Stomach smooth muscle (tissue), 2 donors: ENCODE results near the gene AGPAT4.

Source experiments
- H3K27ac ChIP-seq: one replicate; pipeline ENCODE4 v1.7.0; 2013; ENCODE audit warnings: mild to moderate bottlenecking, low read length, inconsistent platforms
- H3K27me3 ChIP-seq, 2 donors: one replicate each; pipeline ENCODE4 v1.7.0; 2013; ENCODE audit warnings: low read length in 2 of 2; ENCODE audit not compliant: insufficient read depth in 2 of 2, control insufficient read depth in 1 of 2
- H3K36me3 ChIP-seq, 2 donors: one replicate each; pipeline ENCODE4 v1.7.0; 2013; ENCODE audit warnings: low read length in 2 of 2; ENCODE audit not compliant: control insufficient read depth in 2 of 2, insufficient read depth in 2 of 2
- H3K4me1 ChIP-seq: one replicate; pipeline ENCODE4 v1.7.0; 2013; ENCODE audit warnings: low read length; ENCODE audit not compliant: control insufficient read depth, insufficient read depth
- H3K4me3 ChIP-seq, 2 donors: one replicate each; pipeline ENCODE4 v1.7.0; 2013; ENCODE audit warnings: low read length in 2 of 2
- H3K9ac ChIP-seq, 2 donors: one replicate each; pipeline ENCODE4 v1.7.0; 2013; ENCODE audit warnings: low read length in 2 of 2, mild to moderate bottlenecking in 1 of 2
- H3K9me3 ChIP-seq, 2 donors: one replicate each; pipeline ENCODE4 v1.7.0; 2013; ENCODE audit warnings: low read length in 2 of 2; ENCODE audit not compliant: control insufficient read depth in 2 of 2
- donor health status: healthy.
- donor health status: Pancreatic carcinoma.

Gene AGPAT4

DNA sequence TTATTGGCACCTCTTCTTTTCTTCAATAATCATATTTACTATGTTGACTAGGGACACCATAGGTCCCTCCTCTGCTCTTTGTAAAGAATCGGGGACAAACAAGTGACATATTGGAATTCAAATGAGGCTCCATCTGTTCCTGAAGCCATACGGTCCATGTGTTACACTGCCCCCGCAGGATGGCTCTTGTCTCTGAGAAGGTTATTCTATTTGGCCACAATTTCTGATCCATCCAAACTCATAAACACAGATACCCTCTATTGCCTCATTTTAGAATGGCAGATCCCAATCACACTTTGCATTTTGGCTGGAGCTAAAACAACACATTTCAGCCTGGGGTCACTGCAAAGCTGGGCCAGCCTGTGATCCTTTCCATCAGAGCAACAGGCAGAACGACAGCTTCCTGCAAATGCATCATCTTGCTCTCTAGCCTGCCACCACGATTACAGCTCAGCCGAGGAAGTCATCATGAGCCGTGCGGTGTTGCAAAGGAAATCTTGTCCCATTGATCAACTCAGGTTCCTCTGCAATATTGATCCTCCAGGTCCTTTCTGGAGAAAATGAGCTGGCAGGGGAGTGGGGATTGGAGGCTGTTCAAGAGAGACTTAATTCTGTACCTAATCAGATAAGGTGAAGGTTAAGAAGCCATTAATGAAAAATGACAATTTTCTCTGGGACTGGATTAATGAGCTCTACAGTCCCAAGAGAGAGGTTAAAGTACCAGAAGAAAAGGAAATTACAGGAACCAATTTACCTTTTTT, 73.1 kb downstream of the AGPAT4 start:
- Histone ChIP-seq H3K4me3 (no peak overlapping the region), H3K4me1 (peaks cover 9% of the 10 kb centered on the region), H3K27me3 (no peaks in the 10 kb centered on the region), H3K27ac (no peak overlapping the region), H3K9ac (no peak overlapping the region), H3K36me3 (no peaks in the 10 kb centered on the region), H3K9me3 (no peaks in the 10 kb centered on the region)

DNA sequence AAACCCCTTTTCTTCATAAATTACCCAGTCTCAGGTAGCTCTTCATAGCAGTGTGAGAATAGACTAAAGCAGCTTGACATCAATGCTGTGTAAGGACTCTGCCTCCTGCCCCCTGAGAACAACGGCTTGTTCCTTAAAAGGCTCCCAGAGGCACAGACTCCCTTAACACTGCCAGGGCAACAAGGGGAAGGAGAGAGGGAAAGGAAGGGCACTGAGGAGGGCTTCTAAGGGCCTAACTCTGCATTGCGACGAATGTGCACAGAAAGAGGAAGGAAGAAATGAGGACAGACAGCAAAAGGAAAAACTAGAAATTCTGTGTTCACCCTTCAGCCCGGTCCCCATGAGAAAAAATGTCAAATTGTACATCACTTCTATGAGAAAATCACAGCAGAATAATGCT, 74.0 kb downstream of the AGPAT4 start:
- no peak overlapping the region for H3K27ac ChIP-seq
- no peaks in the 10 kb centered on the region for H3K27me3 ChIP-seq
- peaks cover 9% of the 10 kb centered on the region for H3K4me1 ChIP-seq

DNA sequence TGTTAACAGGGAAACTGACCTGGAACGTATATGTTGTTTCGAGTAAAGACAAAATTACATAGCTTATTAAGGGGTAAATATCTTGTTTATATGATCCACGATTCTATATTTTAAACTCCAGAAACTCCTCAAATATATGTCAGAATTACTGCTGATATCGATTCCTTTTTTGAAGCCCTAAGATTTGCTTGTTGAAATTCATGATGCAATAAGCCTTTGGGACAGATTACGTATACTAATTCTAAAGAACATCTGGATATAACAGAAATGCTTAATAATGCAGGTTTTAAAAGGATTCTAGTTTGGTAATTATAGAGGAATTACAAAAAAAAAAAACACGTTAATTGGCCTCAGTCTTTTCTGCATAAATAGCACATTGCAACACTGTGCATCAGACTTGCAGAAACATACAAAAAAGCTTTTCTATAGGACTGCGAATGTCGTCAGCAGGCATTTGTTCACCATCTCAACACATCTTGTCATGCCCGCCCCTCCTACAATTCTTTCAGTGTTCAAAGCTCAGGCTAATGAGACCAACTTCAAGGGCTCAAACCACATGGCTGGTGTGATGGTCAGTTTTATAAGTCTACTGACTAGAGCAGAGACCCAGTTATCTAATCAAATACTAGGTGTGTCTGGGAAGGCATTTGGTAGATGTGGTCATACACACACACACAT, 74.9 kb downstream of the AGPAT4 start:
- Histone ChIP-seq H3K27me3 (no peaks in the 10 kb centered on the region), H3K27ac (no peak overlapping the region), H3K4me3 (no peak overlapping the region), H3K36me3 (no peaks in the 10 kb centered on the region), H3K9me3 (no peaks in the 10 kb centered on the region), H3K9ac (no peak overlapping the region), H3K4me1 (peaks cover 9% of the 10 kb centered on the region)

More for the DNA sequence above, 74.0 kb downstream of the AGPAT4 start:
- Histone ChIP-seq H3K36me3 (no peaks in the 10 kb centered on the region), H3K9me3 (no peaks in the 10 kb centered on the region), H3K9ac (no peak overlapping the region), H3K4me3 (no peak overlapping the region)

DNA sequence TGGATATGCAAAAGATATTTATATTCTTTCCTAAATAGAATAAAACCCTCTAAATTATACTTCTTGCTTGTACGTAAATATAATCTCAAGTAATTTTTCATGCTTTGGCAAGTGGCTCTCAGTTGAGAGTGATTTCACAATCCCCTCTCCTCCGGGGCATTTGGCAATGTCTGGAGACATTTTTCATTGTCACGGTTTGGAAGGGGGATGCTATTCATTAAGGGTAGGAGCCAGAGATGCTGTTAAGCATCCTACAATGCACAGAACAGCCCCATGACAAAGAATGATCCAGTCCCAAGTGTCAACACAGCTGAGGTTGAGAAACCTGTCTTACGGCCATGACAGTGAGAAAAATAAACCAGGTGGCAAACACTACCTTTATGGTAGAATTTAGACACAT, 75.7 kb downstream of the AGPAT4 start:
- Histone ChIP-seq H3K4me1 (peaks cover 9% of the 10 kb centered on the region), H3K27me3 (no peaks in the 10 kb centered on the region), H3K9me3 (no peaks in the 10 kb centered on the region), H3K4me3 (no peak overlapping the region), H3K27ac (no peak overlapping the region), H3K36me3 (no peaks in the 10 kb centered on the region), H3K9ac (no peak overlapping the region)

DNA sequence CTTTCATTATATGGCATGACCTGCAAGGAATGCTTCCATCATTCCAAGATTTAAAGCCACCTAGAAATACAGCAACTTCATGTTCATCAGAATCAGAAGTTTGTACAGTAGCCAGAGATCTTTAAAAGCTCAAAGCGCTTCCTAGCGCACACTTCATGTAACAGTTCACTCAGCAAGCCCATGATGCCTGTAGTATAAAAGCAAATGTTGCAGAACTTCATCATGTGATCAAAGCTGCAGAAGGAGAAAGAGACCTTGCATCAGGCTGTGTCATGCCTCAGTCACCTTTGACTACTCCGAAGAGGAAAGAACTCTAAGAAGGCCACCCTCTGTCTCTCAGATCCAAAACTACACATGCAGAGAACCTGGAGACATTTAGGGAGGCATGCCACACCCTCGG, 78.5 kb downstream of the AGPAT4 start:
- H3K4me3 ChIP-seq = no peak overlapping the region
- no peaks in the 10 kb centered on the region for H3K9me3 ChIP-seq
- no peaks in the 10 kb centered on the region for H3K36me3 ChIP-seq
- H3K4me1 ChIP-seq = peaks cover 9% of the 10 kb centered on the region
- no peak overlapping the region for H3K9ac ChIP-seq
- H3K27me3 ChIP-seq = no peaks in the 10 kb centered on the region
- H3K27ac ChIP-seq = no peak overlapping the region

DNA sequence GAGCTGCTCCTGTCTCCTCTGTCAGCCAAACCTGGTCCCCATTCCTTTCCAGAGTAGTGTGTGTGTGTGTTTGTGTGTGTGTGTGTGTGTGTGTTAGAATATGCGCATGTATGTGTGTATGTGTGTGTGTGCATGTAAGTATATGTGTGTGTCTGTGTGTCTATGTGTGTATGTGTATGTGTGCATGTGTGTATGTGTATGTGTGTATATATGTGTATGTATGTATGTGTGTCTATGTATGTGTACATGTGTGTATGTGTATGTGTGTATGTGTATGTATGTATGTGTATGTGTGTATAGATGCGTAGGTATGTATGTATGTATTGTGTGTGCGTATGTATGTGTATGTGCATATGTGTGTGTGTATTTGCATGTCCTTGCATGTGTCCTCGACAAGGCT, 79.5 kb downstream of the AGPAT4 start:
- H3K4me1 ChIP-seq = peaks cover 9% of the 10 kb centered on the region
- H3K27ac ChIP-seq = no peak overlapping the region
- no peaks in the 10 kb centered on the region for H3K27me3 ChIP-seq
- H3K36me3 ChIP-seq = no peaks in the 10 kb centered on the region
- no peaks in the 10 kb centered on the region for H3K9me3 ChIP-seq
- H3K9ac ChIP-seq = no peak overlapping the region
- H3K4me3 ChIP-seq = no peak overlapping the region

DNA sequence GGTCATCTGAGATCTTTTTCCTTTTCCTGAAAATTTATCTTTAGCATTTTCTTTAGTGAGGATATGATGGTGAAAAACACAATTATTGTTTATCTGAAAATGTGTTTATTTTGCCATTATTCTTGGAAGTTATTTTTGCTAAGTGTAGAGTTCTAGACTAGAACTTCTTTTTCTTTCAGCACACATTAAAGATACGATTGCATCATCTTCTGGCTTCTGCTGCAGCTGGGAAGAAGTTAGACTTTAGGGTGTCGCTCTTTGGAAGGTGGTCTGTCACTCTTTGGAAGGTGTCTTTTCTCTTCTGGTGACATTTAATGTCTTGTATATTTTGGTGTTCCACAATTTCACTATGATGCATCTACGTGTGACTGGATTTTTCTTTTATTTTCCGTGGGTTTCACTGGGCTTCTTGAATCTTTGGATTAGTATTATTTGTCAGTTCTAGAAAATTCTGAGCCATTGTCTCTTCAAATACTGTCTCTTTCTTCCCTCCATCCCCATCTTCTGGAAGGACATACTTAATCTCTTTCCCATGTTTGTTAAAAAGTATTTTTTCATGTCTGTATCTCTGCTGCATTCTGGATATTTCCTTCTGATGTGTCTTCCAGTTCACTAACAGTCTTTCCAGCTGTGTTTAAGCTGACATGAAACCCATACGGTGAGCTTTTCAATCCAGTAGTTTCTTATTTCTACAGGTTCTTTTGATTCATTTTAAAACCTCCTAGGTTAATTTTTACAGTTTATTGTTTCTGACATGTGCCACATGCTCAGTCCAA, 81.0 kb downstream of the AGPAT4 start:
- Histone ChIP-seq H3K27ac (no peak overlapping the region), H3K9ac (no peak overlapping the region), H3K9me3 (no peaks in the 10 kb centered on the region), H3K36me3 (peaks cover 0 to 2% of the 10 kb centered on the region in 2 donors), H3K4me1 (peaks cover 6% of the 10 kb centered on the region), H3K4me3 (no peak overlapping the region), H3K27me3 (no peaks in the 10 kb centered on the region)

DNA sequence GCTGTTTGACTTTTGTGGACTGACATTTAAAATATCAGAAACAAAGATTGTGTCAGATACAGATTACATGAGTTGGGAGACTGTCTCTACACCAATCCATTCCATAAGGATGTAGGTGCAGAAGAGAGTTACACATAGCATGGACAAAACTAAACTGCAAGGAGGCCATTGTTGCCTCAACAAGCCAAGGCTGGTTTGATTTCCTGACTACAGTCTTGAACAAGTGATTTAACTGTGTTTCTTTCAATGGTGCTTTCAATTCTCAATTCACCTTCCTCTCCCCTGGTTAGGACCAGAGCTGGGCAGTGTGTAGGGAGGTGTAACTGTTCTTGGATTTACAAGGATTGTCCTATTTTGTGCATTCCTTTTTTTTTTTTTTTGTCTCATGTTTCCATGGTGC, 82.2 kb downstream of the AGPAT4 start:
- H3K27ac ChIP-seq = no peak overlapping the region
- H3K27me3 ChIP-seq = no peaks in the 10 kb centered on the region
- H3K4me3 ChIP-seq = no peak overlapping the region
- peaks cover 0 to 2% of the 10 kb centered on the region in 2 donors for H3K36me3 ChIP-seq
- H3K4me1 ChIP-seq = peaks cover 4% of the 10 kb centered on the region
- H3K9me3 ChIP-seq = no peaks in the 10 kb centered on the region
- H3K9ac ChIP-seq = no peak overlapping the region

DNA sequence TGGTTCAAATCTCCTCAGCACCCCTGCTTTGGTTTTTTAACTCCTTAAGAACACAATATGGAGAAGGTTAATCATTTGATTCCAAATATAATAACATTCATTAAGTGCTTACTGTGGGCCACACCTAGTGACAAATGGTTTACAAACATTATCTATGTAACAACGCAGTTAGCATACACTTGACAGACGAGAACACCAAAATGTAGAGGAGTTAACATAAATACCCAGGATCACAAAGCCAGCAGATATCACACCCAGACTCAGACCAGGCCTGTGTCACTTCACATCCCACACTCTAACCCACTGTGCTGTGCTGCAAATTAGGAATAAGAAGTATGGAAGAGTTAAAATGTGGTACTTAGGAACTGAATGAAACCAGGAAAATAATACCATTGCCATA, 82.9 kb downstream of the AGPAT4 start:
- Histone ChIP-seq H3K9me3 (no peaks in the 10 kb centered on the region), H3K4me3 (no peak overlapping the region), H3K36me3 (peaks cover 0 to 2% of the 10 kb centered on the region in 2 donors), H3K9ac (no peak overlapping the region), H3K4me1 (peaks cover 4% of the 10 kb centered on the region), H3K27me3 (no peaks in the 10 kb centered on the region), H3K27ac (no peak overlapping the region)

DNA sequence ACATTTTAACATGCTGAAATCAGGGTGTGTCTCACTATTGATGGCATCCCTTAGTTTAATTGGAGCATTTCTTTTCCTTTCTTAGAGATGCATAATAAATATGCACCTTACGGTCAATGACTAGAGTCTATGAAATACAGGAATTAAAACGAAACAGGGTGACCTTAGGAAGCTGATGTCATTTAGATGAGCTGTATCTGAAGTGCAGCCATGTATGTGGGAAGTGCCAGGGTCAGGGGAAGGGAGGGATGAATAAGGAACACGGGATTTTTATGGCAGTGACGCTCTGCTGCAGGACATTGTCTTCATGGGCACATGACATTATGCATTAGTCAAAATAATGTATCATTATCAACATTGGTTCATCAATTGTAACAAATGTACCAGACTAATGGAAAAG, 84.0 kb downstream of the AGPAT4 start:
- no peaks in the 10 kb centered on the region for H3K4me1 ChIP-seq
- peaks cover 0 to 2% of the 10 kb centered on the region in 2 donors for H3K36me3 ChIP-seq
- no peak overlapping the region for H3K4me3 ChIP-seq
- H3K27ac ChIP-seq = no peak overlapping the region
- H3K9ac ChIP-seq = no peak overlapping the region
- H3K9me3 ChIP-seq = no peaks in the 10 kb centered on the region
- no peaks in the 10 kb centered on the region for H3K27me3 ChIP-seq
